HL-60/S4 (cell line): ENCODE data around the gene MBTPS1.
"Not testable (repeated sequence)": the region's sequence is repeated elsewhere in the genome, so short reads cannot be mapped to it uniquely, and the experiment has no call there.

Experiments
- in situ Hi-C: fragments of 300-500 bp; cut with MboI; formaldehyde crosslinking; loops from 2 replicates; pipeline ENCODE4 v1.14.3; 2022; ENCODE audit warnings: low sequenced_read_pairs

MBTPS1 gene

GRCh38 chr16:84137769-84138357 is 21.1 kb upstream of the MBTPS1 start:
- in situ Hi-C loops: no loop called here

- in situ Hi-C loops: no loop called here
These were observed 20.5 kb upstream of the MBTPS1 start for GRCh38 chr16:84137287-84137686.

- in situ Hi-C loops: no loop called here
These were observed 19.8 kb upstream of the MBTPS1 start for GRCh38 chr16:84136331-84137125.

GRCh38 chr16:84132527-84133285 is 16.0 kb upstream of the MBTPS1 start:
- in situ Hi-C loops: no loop called here

DNA sequence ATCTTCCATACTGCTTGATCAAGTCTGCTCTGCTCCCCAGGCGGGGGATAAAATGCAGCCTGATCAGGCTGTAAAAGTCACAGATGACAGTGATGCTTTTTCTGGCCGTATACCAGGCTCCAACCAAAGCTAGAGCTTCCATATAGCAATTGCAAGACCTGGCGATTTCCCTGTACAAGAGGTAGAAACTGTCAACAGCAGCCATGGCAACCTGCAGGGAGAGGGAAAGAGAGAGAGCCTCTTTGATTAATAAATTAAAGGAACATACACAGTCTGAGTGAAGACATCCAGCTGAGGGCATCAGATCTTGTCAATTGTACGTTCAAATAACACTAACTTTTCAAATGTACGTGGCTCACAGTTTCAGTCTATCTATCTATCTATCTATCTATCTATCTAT is 14.4 kb upstream of the MBTPS1 start:
- in situ Hi-C loops: no loop called here

DNA sequence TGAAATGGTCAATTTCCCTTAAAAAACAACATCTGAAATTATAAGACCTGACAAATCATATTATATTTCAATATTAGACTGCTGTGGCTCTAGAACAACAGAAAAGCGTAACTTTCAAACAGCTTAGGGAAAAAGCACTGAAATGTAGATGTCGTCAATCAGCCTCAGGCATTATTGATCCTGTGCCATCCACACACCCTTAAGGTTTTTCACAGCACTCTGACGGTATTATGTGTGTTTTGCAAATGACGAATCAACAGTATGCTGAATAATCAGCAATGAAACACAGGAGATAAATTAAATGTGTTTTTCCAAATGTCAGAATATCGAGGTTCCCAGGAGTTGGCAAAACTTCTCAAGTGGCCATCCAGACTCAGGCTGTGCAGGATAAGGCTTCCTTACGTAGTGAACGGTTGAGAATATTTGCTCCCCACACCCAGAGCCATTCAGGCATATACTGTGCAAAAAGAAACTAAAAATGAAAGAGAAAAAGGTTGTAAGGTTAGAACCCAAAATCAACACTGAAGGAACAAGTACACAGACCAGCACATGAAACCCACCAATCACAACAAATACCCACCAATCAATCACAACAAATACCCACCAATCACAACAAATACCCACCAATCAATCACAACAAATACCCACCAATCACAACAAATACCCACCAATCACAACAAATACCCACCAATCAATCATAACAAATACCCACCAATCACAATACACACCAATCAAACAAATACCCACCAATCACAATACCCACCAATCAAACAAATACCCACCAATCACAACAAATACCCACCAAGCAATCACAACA is 7.7 kb upstream of the MBTPS1 start:
- in situ Hi-C loops: no loop called here

DNA sequence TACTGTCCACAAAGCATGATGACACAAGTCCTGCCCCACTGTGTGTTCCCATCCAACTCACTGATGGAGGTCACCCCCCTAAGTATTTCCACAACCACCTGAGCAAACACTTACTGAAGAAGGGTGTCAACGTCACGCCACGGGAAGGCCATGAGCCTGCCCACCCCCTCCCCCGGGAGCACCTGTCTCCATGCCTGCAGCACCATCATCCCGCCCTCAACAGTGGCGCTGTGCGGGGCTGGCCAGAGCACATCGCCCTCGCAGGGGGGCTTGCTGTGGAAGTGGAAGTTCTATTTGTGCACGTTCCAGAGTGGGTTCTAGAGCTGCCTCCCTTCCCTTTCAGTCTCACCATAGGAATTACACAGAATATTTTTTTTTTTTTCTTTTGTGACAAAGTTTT is 4.3 kb upstream of the MBTPS1 start:
- in situ Hi-C loops: no loop called here

DNA sequence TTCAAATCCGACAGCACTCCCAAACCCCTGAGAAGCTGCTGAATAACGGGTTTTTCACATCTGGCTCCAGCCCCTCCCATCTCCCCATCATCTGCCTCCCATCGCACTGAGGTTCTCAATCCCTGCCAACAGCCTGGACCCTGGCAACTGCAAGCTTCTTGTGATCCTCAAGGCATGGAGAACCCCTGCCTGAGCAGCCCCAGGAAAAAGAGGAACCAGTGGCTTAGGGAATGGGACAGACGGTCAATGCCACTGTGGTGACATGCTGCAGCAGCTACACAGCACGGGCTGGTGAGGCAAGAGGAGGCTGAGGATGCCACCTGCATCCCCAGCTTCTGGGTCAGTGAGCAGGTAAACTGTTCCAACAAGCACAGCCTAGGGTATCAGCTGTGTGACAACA is 3.3 kb upstream of the MBTPS1 start:
- in situ Hi-C loops: no loop called here

- in situ Hi-C loops: no loop called here
These were observed 2.6 kb upstream of the MBTPS1 start for GRCh38 chr16:84119368-84119767.

- in situ Hi-C loops: not testable (repeated sequence)
These were observed 1.6 kb upstream of the MBTPS1 start for GRCh38 chr16:84118315-84118714.

DNA sequence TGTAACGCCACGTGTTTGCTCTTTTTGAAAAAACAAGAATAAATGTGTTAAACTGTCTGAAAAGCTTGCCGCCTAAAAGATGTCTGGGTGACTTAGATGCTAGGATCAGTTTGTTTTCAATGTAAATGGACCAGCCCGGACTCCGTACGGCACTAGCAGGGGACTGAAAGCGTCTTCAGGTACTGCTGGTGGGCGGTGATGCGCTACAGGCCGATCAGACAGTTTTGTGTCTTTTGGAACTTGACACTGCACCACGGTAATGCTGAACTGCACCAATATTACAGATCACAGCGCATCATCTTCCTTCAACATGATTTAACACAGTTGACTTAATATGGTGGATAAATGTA is 727 bp upstream of the MBTPS1 start:
- in situ Hi-C loops: no loop called here

- in situ Hi-C loops: no loop called here
These were observed 623 bp downstream of the MBTPS1 start for GRCh38 chr16:84115919-84116719.

- in situ Hi-C loops: not testable (repeated sequence)
These were observed 4.8 kb downstream of the MBTPS1 start for GRCh38 chr16:84111949-84112348.

- in situ Hi-C loops: no loop called here
These were observed 5.2 kb downstream of the MBTPS1 start for GRCh38 chr16:84111525-84111924.

DNA sequence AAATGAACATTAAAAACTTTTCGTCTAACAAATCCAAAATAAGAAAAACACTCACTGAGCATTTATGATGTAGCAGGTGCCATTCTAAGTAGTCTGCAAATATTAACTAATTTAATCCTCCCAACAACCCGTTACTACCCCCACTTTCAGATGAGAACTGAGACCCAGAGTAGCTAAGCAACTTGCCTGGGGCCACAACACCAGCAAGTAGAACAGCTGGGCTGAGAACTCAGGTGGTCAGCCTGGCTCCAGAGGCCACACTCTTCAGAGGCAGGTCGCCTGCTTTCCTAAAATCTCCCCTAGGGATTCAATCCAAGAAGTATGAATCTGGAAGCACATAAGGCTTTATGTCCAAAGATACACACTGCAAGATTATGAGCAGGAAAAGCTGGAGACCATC is 6.2 kb downstream of the MBTPS1 start:
- in situ Hi-C loops: no loop called here

DNA sequence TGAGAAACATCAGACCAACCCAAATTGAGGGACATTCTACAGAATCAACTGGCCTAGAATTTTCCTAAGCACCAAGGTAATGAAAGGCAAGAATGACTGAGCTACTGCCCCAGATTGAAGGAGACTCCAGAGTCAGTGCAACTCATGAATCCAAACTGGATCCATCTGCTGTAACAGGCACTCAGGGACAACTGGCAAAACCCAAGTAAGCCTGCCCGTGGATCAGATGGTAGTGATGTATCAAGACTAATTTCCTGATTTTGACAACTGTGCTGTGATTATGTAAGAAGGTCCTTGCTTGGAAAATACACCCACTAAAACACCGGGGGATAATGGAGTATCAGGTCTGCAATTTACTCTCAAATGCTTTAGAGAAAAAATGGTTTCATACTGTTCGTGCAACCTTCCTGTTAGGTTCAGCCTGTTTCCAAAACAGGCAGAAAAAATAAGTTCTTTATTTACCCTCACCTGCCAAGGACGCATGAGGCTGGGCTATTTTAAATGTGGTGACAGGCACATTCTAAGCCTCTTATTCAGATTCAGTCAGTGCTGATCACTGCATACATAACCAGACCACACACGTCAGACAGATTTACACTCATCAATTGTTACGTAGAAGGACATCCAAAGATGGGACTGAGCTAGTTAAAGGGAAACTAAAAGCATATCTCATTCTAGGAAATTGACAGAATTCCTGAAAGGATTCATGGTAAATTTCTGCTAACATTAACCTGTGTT is 7.0 kb downstream of the MBTPS1 start:
- in situ Hi-C loops: no loop called here

DNA sequence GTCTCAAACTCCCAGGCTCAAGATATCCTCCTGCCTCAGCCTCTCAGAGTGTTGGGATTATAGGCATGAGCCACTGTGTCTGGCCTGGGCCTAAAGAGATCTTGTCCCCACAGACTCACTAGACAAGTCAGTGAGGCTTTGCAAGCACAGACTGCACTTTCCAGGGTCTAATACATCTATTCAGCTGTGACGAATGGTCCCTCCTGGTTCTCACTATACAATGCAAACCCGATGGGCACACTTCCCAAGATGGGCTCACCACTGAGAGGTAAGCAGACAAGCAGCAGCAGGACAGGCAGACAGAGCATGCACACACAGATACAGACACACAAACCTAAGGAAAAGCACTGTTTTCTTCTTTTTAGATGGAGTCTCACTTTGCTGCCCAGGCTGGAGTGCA is 8.8 kb downstream of the MBTPS1 start:
- in situ Hi-C loops: no loop called here

GRCh38 chr16:84105948-84106740 is 10.6 kb downstream of the MBTPS1 start:
- in situ Hi-C loops: no loop called here

DNA sequence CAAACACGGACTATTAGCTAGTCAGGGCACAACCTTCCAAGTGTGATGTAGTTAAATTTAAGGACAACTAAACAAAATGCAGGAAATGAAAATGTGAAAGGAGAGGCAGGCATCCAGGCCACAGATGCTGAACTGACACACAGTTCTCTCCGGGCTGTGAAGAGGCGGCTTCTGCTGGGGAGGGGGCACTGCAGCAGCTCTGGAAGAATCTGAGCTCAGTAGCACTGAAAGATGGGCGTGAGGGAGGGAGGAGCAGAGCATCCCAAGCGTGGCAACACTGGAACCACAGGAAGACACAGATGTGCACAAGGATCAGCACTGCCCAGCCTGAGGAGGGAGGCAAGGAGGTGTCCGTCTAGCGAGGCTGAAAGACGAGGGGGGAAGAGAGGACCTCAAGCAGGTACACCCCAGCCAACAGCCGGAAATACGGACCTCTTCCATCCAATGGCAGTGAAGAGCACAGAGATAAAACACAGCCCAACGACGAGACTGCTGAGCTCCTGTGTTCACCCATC is 11.4 kb downstream of the MBTPS1 start:
- in situ Hi-C loops: no loop called here
